Measurements from ENCODE around the gene TTLL11.
A peak's percentile ranks its signal among the peaks of the same experiment; 100 is the strongest.
"Not testable (repeated sequence)": the region's sequence is repeated elsewhere in the genome, so short reads cannot be mapped to it uniquely, and the experiment has no call there.

The TTLL11 gene

DNA sequence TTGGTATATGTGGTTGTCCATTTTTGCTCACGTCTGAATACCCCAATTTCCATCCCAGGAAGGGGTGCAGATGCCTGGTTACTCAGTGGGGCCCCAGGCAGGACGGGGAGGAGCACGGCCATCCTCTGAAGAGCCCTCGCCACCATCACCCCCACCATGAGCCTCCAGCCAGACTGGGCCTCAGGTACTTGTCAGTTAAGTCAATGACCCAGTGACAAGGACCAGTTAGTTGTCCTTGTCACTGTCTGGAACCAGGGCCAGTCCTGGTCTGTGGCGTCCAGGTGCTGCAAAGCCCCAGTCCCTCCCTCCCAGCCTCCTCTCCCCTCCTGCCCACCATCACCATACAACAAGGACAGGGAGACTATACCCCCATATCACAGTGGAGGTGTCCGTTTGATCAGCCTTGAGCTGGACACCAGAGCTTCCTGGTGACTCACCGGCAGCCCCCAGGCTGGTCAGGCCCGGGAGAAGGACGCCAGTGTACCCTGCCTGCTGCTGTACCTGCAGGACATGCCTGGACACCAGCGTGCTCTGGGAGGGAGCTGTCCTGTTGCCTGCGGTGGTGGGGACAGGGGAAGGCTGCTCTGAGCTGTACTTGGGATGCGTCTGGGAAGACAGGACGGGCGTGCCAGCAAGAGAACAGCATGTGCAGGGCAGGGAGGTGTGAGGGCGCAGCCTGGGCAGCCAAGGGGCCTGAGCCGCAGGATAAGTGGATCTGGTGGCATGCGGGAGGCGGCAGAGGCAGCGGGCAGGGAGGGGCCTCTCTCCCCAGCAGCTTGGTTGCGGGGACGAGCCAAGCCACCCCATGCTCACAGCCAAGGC, 32.6 kb upstream of the TTLL11 start:
- no peak for DNase-seq

DNA sequence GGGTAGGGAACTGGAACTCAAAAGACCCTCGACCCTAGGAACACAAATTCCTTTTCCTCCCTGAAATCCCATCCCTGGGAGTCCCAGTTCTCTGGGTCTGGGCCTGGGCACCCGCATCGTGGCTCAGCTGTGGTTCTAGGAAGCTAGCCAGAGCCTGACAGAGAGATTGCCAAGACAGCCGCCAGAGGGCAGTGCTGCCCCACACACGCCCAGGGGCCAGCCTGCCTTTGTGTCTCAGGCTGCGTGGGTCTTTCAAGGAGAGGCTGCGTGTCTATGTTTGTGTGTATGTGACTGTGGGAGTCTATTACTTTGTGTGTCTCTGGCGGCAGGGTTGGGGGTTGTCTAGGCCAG, 32.0 kb upstream of the TTLL11 start:
- DNase-seq = peak; percentile 48 to 66 (median 59)

DNA sequence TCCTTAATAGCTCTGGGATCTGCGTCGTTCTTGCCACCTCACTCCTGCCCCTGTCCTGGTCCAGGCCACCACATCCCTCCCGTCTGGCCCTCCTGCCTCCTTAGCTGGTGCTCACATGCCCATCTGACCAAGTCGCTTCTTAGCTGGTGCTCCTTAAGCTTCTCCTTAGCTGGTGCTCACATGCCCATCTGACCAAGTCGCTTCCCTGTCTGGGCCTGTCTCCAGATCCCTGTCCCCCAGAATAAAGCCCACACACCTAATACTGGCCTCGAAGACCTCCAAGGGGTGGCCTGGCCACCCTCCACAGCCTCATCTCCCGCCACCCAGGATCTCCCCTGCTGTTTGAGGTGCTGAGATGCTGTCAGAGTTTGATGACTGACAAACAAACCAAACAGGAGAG, 31.4 kb upstream of the TTLL11 start:
- DNase-seq = no peak

DNA sequence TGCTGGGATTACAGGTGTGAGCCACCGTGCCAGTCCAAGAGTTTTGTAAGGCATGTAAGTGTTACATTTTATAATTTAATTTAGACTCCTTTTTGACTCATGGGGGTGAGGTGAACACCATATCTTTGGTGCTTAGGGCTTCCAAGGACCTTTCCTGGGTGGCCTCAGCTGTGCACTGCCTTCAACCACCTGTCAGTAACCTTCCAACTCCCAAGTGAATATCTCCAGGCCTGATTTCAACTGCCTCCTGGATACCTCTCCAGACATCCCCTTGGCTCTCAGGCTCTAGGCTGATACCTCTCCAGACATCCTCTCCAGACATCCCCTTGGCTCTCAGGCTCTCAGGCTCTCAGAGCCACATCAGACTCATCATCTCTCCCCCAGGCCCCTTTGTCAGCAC, 30.9 kb upstream of the TTLL11 start:
- DNase-seq = no peak

DNA sequence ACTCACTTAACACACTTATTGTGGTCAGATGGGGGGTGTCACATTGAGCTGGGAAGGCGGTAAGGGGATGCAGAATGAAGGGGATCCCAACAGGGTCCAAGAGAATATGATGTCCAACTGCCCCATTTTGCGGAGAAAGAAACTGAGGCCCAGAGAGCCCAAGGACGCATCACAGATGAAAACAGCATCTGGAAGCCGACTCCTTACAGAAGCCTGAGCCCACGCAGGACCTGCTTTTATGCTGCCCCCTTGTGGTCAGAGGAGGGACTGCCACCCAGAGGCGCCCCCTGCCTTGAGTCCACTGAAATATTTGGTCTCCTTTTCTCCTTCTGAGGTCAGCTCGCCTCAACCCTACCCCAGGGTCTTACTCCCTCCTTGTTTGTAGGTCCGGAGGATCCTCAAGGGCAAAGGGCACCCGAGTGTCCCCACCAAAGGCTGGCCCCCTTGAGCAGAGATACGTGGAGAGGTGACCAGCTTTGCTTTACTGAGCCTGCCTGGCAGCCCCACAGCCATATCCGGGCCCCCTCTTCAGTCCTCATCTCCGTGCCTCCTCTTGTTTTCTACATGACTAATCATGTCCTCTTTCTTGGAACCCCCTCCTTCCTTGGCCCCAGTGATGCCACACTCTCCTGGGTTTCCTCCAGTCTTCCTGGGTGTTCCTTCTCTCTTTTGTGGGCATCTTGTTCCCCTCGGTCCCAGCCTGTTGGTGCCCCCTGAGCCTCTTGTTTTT, 30.0 kb upstream of the TTLL11 start:
- peak in 3 of 4 experiments; percentile 34 to 64 (median 39) for DNase-seq

DNA sequence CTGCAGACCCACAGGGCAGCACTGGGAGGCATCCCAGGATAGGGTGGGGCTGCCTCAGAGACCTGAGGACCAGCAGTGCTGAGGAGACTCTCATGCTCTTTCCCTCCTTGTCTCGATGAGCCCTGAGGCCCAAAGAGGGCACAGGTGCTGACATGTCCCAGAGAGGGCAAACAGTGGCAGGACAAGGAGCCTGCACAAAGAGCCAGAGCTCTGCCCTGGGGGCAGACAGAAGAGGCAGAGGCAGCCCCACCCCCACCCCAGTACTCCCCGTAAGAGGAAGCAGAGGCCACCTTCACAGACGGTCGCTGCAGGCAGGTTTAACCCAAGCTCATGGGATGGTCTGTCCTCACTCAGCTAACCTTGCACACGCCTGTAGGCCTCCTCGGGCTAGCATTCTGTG, 29.4 kb upstream of the TTLL11 start:
- DNase-seq = no peak

DNA sequence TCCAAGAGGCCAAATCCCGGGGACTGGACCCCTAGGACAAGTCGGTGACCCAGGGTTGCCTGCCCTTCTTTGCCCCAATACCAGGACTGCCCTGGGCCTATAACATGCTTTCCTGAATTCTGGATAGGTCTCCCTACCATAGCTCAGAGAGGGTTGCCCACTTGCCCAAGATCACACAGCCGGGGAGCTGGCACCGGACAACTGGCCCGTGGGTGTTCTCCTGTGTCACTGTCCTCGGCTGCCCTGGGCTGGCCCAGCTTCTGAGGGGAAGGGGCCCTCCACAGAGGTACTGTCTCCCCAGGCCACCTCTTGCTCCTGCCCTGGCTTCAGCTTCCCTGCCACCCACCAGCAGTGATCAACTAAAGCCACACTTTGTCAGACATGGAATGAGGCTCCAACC, 28.8 kb upstream of the TTLL11 start:
- DNase-seq = no peak

DNA sequence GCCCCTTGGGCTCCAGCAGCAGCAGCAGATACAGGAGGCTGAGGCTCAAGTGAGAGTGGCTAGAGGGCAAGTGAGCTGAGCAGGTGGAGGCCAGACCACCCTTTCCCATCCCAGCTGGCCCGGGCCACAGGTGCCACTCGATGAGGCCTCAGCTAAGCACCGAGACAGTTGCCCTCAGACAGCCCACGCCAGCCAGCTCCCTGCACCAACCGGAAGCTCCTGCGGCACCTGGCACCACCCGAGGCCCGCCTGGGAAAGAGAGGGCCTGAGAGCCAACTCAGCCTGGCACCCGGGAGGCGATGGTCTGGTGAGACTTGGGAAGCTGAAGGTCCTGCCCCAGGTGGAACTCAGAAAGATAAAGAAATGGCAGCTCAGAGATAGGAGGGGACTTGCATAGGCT, 28.3 kb upstream of the TTLL11 start:
- no peak for DNase-seq

DNA sequence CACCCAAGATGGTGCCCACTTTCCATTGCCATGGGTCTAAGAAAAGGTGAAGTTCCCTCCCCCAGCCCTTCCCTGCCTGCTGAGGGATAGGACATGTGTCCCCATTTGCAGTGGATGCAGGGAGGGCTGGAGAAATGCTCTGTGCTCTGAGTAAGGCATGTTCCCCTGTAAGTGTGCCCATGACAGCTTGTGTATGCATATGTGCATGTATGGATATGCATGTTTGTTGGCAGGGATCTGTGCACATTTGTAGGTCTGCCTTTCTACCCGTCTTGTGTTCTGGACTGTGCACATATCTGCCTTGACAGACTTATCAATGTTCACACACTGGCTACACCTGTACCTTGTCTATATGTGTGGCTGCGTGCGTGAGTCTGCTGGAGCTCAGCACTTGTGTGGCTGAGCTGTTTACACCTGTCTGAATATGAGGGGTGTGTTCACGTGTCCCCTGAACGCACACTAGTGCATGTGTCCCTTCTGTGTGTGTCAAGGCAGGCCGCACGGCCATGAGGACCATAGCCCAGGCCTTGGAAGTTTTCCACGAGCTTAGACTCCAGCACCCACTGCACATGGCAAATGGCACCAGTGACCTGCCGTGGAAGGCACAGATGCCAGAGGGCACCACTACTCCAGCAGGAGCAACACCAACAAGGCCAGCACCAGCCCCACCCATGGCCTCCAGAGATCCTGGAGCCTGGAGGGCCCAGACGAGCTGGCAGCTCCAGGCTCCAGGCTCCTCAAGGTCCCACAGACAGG, 27.4 kb upstream of the TTLL11 start:
- DNase-seq = no peak

DNA sequence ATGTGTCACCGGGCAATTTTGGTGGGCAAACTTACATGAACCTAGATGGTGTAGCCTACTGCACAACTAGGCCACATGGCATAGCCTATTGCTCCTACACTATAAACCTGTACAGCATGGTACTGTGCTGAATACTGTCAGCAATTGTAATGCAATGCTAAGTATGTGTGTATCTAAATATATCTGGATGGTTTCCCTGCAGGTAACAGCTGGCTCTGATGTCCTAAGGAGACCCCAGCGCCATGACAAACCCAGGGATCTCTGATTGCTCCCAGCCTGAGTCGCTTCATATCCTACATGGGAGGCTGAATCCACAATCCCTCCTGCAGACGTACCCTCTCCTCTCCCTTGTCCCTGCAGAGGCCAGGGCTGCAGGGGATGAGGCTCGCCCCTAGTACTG, 26.6 kb upstream of the TTLL11 start:
- DNase-seq = no peak

DNA sequence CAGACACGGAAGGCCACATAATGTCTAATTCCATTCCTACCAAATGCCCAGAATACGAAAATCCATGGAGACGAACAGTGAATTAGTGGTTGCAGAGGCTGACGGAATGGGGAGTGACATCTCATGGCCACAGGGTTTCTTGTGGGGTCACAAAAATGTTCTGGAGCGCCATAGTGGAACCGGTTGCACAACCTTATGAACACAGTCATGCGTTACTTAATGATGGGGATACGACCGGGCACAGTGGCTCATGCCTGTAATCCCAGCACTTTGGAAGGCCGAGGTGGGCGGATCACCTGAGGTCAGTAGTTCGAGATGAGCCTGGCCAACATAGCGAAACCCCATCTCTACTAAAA, 26.0 kb upstream of the TTLL11 start:
- DNase-seq = no peak

DNA sequence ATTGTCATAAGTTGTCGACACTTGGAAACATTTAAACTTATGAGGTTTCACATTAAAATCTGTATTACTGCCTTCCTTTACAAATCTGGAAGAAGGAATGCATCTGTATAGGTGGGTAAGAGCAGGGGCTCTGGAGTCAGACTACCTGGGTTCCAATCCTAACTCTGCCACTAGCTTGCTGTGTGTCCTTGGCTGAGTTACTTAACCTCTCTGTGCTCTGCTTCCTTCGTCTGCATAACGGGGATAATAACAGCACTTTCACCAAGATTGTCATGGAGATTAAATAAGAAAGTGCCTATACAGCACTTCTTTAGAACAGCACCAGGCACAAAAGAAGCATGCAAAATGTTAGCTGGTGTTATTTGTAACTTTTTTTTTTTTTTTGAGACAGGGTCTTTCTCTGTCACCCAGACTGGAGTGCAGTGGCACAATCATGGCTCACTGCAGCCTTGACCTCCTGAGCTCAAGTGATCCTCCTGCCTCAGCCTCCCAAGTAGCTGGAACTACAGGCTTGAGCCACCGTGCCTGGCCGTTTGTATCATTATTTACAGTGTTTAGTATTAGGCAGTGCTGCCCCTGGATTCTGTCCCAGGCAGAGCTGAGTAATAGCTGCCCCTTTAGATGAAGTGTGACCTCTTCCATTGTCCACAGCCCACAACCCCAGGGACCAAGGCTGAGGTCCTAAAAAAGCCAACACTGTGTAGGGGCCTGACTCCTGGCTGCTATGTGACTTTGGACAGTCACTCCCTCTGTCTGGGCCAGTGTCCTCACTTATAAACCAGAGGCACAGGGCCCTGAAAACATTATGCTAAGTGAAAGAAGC, 25.4 kb upstream of the TTLL11 start:
- no peak for DNase-seq

DNA sequence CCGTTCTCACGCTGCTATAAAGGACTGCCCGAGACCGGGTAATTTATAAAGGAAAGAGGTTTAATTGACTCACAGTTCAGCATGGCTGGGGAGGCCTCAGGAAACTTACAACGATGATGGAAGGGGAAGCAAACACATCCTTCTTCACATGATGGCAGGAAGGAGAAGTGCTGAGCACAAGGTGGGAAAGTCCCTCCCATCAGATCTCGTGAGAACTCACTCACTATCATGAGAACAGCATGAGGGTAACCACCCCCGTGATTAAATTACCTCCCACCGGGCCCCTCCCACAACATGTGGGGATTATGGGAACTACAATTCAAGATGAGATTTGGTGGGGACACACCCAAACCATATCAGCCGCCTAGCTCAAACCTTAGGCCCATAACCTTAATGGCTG, 24.1 kb upstream of the TTLL11 start:
- not testable (repeated sequence) for DNase-seq

DNA sequence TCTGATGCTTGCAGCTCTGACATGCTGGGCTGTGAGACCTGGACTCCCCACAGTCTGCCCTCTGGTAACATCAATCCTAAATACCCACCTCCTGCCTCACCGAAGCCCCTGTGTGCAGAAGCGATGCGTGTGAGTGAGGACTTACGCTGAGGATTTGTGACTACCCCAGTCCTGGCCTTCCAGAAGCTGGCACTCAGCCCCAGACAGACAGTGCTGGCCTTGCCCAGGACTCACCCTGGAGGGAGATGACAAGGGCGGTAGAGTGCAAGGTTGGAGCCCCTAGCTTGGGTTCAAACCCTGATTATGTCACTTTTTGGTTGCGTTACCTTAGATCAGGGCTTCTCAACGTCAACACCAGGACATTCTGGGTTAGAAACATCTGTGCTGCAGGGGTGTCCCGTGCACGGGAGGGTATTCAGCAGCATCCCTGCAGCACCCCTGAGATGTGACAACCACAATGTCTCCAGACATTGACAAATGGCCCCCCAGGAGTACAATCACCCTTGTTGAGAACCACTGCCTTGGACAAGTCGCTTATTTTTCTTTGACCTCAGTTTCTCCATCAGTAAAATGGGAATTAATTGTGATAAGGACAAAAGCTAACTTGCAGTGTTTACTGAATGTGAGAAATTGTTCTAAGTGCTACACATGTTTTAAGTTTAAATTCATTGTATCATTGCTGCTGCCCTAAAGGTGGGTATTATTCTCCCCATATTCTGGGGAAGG, 23.5 kb upstream of the TTLL11 start:
- no peak for DNase-seq

DNA sequence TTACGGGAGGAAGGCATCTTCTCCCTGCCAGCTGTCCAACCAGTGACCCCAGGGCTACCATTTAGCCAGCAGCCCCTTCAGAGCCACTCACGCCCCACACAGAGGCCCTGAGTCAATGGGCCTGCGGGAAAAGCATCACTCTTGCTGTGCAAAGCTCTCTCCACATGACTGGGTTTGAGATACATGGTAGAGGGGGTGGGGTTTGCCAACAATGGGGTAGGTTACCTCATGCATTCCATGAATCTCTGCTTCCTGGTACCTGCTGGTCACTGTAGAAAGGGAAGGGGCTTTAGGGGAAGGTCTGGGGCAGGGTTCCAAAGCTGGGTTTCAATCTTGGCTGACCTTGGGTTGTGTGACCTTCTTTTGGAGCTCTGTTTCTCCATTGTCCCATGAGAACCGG, 22.9 kb upstream of the TTLL11 start:
- no peak for DNase-seq

DNA sequence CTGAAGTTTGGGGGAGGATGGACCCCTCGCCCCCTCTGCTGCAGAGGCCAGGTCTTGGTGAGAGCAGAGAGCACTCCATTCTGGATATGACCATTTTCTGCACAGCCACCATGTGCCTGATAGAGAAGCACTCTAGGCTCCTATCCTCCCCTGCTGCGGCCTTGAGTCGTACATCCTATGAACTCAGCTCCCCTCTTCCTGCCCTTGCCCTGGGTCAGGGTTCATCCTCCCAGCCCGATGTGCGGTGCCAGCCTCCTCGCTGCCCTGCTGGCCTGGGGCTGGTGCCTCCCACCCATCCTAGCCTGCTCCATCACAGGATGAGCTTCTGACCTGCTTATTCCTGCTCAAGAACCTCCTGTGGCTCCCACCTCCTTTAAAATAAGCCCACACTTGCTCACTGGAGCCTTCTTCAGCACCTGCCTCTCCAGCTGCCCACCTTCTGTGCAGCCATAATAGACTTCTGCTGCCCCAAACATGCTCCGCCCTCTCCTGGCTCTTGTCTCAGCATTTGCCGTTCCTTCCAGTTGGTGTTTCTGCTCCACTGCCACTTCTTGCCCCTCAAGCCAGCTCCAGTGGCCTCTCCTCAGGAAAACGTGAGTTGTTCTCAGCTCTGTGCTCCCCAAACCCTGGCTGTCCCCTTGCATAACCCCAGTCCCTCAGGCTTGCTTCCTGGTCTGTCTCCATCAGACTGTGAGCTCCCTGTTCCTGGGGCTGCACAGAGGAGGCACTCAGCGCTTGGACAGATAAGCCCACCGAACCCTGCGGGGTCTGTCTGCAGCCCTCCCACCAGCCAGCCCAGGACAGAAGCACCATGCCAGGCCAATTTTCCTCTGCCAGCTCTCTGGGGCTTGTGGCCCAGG, 22.3 kb upstream of the TTLL11 start:
- no peak for DNase-seq

DNA sequence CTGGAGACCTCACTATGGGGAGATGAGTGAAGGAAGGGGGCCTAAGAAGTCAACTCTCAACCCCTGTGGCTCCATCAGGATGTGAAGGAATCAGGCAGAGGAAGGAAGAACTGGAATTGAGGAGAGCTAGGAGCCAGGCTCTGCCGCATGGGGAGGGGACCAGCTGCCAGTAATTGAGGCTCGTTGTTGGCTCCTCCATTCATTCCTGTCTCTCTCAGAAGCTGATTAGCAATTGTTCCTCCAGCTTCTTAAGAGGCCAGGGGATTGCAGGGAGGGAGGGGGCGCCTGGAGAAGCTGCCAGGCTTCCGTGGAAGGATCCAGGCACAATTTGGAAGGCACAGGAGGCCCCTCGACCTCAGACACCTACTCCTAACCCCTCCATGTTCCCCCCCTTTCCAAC, 20.5 kb upstream of the TTLL11 start:
- DNase-seq = no peak

DNA sequence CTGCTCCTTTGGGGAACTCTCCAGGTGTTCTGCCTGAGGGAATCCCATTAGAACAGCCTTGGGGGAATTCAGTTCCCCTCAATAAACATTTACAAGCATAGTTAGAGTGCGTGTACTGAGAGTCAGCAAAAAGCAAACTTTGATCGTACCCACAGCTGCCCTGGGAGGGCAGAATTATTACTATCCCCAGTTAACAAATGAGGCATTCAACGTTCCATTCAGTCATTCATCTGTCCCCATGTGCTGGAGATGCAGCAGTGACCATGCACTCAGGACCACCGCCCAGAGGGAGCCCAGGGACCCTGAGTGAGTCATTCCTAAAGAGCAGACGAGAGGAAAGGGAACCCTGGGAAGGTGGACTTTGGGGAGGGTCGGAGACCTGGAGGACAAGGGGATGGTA, 19.1 kb upstream of the TTLL11 start:
- DNase-seq = no peak

DNA sequence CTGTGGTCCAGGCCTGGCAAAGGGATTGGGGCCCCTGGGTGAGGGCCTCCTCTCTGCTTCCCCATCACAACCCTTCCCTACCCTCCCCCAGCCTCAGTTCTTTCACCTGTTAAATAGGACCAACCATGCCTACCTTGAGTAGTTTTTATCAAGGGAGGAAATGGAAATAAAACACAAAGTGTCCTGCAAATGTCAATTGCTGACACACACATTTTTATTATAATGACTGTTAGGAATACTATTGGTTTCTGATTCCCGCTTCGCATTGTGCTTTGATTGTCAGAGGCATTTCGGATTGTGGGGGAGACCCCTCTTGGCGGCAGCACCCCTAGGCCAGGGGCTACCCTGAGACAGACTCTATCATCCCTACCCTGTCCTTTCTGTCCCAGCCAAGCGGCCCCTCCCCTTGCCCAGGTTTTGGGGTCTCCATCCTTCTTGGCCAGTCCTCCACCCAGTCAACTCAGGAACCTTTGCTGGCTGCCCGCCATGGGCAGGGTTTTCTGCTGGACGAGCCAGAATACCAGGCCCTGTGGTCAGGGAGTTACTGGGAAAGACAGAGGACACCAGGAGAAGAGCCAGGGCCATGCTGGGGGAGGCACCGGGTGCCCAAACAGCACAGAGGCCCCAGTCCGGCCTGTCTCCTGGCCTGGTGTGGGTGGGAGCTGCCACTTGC, 18.4 kb upstream of the TTLL11 start:
- no peak for DNase-seq

DNA sequence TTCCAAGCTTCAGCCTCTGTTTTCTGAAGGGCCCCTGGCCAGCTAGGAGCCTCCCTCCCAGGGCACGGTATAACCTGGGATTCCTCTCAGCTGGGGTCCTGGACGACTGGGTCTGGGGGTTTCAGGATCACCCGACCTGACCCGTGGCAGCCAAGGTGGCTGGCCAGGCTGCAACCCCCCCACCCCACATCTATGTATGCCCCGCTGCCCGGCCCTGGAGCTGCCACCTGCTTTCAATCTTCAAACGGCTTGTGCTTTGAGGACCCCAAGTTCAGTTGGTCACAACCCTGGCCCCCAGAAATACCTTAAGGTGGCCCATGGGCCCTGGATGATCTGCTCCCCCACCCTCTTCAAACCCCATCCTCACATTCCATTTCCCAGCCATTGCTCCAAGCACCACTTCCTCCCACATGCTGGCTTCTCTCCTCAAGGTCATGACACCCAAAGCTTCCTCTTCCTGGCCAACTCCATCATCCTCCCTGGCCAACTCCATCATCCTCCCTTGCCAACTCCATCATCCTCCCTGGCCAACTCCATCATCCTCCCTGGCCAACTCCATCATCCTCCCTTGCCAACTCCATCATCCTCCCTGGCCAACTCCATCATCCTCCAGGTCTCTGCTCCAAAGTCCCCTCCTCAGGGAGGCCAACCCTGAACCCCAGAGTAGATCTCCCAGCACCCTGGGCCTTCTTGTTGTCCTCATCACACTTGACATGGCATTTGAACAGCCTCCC, 17.2 kb upstream of the TTLL11 start:
- no peak for DNase-seq

Measured in activated CD4-positive, CD25-positive, alpha-beta regulatory T cell (primary cell).